CD4-positive, alpha-beta T cell treated with Interleukin-12 subunit alpha and Interleukin-12 subunit beta, for 1 hour (primary cell): Measurements from ENCODE around the gene TUNAR.

Experiments
- DNase-seq: peaks from one replicate; pipeline ENCODE4 v3.0.0-alpha.2; 2020

The TUNAR gene

DNA sequence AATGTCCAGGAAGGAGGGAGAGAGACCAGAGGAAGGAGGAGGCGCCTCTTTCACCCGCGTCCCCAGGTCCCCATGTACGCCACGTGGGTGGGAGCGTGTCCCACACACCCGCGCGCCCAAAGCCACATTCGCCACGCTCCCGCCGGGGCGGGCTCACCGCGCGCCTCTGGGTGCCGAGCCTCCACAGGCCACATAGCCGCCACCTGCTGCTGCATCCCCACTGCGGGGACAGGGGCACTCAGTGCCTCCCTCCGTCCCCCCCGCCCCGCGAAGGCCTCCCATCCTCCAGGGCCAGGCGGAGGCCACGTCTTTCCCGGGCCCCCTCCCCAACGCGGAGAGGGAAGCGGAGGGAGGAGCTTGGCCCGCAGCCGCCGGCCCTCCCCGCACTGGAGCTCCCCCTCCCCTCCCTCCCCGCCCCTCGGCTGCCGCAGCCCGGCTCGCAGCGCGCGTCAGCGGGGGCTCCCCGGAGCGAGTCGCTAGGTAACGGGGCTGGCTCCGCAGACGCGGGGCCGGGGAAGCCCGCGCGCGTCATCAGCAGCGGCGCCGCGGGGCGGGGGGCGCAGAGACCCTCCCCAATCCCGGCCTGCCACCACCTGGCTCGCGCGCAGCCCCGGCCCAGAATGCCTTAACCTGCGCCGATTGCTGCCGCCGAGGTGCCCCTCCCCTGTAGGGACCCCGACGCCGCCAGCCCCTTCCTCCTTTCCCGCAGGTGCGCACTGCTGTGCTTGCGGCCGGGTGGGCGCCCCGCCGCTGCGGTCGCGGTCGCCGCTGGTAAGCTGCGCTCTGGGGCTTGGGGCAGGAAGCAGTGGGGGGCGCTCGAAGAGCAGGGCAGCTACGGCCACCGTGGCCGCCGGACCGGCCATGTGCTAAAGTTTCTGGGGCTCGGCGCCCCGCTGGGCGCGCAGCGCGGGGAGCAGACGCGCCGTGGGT lies 536 bp upstream of the TUNAR start:
- DNase-seq, result no peak

DNA sequence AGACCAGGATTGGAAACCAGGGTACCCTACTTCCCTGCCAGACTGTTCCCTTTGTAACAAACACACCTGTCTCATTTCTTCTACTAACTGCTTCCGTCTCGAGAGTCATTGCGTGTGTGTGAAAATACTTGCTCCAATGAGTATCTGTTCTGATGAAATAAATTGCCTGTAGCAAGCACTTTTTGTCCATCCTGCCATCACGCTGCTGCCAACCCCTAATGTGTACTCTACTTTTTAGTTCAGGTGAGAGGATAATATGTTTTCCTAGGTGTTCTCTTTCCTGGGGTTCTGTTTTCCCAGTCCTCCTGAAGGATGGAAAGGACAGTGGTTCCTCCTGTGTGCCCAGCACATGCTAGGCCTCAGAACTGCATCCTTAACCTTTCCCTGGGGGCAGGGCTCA lies 1.0 kb downstream of the TUNAR start:
- DNase-seq, result no peak

GRCh38 chr14:95884377-95884776 lies 7.7 kb downstream of the TUNAR start:
- DNase-seq, result no peak

DNA sequence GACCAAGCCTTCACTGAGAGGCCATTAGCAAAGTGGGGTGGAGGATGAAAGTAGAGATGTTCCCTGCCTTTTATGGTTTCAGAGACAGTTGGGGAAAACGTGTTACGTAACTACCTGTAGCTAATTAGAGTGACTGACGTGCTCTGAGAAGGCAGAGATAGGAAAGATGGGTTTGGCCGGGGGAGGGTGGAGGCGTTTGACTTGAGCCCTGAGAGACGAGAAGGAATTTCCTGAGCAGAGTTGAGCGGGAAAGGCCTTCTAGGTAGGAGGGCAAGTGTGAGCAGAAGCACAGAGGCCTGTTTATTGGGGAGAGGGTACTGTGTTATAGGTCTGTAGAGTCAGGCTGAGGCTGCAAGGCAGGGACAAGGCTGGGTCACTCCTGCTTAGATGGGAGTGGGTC lies 8.6 kb downstream of the TUNAR start:
- DNase-seq, result no peak

DNA sequence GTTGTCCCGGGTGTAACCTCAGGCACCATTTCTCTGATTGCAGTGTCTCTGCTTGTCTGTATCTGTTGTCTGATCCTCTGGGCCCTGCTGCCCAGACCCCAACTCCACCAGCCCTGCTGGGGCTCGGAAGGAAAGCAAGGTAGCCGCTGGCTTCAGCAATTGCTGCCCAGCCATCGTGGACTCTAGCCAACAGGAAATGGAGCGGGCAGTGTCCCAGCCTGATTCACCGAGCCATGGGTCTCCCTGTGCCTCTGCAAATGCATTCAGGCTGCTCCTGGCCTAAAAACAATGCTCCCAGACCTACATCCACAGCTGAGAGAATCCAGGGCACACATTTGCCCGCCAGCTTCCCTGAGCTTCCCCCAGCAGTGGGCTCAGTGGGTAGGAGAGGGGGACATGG lies 9.2 kb downstream of the TUNAR start:
- DNase-seq, result no peak

- no peak for DNase-seq
These were observed 9.9 kb downstream of the TUNAR start for GRCh38 chr14:95886366-95887056.

DNA sequence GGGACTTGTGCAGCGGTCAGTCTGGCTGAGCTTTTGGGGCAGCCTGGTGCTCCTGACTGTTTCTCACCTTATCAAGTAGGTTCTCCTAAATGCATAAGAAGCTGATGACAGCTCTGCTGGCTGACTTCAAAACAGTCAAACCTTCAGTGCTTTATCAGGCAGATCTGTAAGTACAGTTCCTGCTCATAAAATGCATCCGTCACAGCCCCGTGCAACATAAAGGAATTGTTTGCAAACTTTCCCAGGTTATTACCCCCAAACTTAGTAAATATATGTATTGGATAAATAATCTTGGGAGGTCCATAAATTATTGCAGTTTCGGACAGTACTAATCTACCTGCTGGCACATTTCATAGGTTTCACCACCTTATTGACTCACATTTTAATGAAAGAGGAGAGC lies 10.7 kb downstream of the TUNAR start:
- no peak for DNase-seq

GRCh38 chr14:95889236-95889979 lies 12.8 kb downstream of the TUNAR start:
- no peak for DNase-seq

GRCh38 chr14:95891742-95892141 lies 15.1 kb downstream of the TUNAR start:
- no peak for DNase-seq

DNA sequence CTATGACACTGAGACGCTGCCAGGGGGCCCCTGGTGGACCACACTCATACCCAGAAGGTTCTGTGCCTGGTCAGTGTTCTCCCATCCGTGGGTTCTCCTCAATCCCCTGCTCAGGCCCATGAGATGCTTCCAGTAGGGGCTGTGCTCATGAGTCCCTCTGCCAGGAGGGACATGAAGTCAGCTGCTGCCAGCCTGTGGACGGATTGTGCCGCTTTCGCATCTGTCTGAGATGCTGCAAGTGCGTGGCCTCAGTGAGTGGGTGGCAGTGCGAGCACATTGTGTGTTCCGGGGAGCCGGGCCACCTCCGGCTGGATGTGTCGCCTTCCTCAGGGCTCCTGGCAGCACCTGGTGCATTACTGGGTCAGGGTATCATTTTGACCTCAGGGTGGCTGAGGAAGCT lies 15.5 kb downstream of the TUNAR start:
- DNase-seq, result no peak

DNA sequence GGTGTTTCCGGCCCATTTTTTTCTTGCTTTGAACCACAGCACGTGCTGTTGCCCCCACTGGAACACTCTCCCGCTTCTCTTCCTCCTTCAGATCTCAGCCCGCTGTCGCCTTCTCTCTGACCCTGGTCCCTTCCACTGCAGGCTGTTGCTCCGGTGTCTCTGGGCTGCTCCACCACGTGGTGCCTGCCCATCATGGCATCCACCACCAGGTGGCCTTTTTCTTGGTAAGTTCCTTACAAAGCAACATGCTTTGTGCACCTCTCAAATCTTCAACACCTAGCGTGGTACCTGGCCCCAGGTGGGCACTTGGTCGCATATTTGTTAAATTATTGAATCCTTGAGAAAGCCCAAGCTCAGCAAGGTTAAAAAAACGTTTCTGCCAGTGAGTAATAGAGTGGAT lies 19.1 kb downstream of the TUNAR start:
- DNase-seq, result no peak

DNA sequence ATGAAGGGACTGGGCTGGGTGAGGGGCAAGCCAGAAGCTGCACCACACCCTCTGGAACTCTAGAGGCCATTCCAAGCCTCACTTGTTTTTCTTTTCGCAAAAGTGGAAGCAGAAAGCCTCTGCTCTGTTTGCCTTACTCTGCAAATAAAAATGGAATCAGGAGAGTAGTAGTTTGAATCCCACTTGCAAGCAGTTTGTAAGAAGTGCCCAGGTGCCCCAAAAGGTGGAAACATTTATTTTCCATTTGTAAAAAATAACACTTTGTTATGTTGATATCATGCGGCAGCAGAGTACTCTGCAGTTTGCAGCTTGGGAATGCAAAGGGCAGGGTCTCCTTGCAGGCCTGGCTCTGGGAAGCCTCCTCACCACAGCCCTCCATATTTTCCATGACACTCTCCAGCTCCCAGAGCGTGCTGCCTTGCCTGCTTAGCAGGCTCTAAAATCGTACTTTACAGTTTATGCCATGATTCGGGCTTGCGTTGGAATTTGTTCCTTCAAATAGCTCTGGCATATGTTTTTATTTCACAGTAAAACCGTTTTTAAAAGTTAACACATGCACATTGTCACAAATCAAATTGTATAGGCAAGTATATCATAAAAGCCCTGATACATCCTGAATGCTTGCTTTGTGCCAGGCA lies 20.0 kb downstream of the TUNAR start:
- no peak for DNase-seq

DNA sequence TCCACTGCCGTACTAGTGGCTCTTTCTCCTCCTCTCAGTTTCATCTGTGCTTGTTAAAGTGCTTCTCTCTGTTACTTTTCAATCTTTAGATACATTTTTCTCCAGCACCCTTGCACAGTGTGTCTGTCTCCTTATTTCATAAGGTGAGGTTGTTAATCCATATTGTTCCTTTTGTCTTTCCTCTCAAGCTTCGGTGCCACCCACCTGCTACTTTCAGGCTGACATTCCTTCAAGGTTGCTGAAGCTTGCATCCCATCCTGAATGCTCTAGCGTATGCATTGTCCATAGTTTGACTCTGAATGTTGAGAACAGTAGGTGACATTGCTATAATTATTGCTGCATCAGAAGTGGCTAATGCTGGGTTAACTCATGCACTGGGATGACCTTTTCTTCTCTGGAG lies 20.6 kb downstream of the TUNAR start:
- no peak for DNase-seq

GRCh38 chr14:95901054-95901453 lies 24.4 kb downstream of the TUNAR start:
- DNase-seq, result no peak

GRCh38 chr14:95902273-95902826 lies 25.7 kb downstream of the TUNAR start:
- no peak for DNase-seq

DNA sequence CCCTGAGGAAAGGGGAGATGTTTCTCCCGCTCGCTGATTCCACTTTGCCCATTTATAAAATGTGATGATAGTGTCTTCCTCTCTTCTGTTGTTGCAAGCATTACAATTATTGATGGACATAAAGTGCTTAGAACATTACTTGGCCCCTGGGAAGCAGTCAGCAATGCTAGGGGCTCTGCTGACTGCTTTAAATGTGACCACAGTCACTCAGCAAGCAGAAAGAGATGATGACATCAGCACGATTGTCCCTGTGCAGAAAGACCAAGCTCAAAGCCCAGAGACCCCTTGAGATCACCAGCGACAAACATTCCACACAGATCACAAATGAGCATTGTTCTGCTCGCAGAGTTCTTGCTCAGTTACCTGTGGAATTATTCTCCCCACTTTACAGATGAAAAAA lies 26.5 kb downstream of the TUNAR start:
- DNase-seq, result no peak

DNA sequence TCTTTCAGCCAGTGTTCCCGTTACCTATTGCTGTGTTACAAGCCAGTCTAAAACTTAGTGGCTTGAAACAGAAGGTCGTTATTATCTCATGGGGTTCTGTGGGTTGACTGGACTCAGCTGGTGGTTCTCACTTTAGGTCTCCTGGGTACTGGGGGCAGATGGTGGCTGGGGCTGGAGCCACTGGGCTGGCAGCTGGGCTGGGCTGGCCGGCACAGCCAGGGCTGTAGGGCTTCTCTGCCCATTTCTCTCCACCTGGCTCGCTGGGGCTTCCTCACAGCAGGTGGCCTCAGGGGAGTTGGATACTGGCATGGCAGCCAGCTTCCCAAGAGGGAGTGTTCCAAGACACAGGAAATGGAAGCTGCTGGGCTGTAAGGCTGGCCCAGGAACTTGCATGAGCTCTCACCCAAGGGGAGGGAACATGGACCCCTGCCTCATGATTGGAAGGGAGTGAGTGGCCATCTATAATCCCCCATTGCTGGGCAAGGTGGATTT lies 27.0 kb downstream of the TUNAR start:
- no peak for DNase-seq

- no peak for DNase-seq
These were observed 30.0 kb downstream of the TUNAR start for GRCh38 chr14:95906591-95906990.

DNA sequence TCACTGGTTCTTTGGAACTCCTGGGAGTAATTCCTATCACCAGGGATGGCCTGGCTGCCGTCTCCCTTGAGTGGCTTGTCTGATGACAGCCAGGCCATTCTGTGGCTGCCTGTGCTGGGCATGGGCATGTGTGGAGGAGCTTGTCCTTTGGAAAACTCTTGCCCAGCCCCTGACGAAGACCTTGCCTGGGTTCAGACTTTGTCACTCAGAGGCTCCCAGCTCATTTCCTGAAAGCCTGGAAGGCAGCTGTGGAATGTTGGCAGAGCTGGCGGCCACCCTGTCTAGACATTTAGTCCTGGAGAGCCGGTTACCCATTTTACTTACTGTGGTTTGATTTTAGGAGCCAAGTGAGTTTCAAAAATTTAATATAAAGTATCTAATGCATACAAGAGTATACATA lies 34.0 kb downstream of the TUNAR start:
- no peak for DNase-seq

DNA sequence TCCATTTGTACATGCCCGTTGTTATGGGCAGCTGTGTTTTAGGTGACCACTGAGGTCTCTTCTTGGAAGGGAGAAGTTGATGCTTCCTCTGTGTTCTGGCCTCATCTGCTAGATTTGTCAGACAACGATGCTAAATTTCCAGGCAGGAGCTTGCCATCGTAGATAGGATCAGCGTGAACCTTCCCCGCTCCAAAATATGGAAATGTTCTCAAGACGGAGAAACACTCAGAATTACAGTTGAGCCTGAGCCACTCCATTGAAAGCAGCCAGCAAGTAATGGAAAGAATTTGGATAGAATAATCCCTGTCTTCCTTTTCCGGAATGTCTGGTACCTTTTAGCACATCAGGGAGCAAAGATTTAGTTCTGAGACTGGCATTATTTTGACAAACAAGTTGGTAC lies 34.8 kb downstream of the TUNAR start:
- no peak for DNase-seq

DNA sequence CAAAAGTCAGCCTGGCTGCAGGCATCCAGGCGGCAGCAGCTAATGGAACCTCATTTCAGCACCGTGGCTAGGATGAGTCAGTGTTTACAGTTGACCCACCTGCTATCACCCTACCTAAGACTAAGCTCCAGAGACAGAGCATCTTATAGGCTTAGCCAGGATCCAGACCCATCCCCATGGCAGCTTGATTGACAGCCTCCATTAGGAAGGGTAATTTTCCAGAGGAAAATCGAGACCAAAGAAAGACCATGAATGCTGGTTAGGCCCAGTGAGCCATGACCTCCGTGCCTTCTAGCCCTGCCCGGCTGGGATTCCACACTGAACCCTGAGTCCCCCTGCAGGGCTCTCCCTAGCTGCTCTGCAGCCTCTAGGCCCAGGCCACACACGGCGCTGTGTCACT lies 38.7 kb downstream of the TUNAR start:
- DNase-seq, result no peak

- DNase-seq, result no peak
These were observed 41.8 kb downstream of the TUNAR start for GRCh38 chr14:95918466-95918865.
